H9 (cell line): Measurements from ENCODE around the gene LYPLA2. TPM values are rescaled to one million over a fixed set of nuclear protein-coding genes. Genes with fewer than 3 reads are reported as not detected.

Source experiments
- DNase-seq: peaks from one replicate; pipeline ENCODE4 v3.0.0-alpha.2; 2017
- H2AFZ ChIP-seq: one replicate; pipeline ENCODE4 v1.6.1; 2013; ENCODE audit warnings: mild to moderate bottlenecking, low read length, control low read depth, moderate library complexity
- H2AK5ac ChIP-seq: 2 replicates; pipeline ENCODE4 v1.6.1; 2013; ENCODE audit warnings: low read length, control low read depth, mixed read lengths; ENCODE audit not compliant: insufficient read length
- H2BK120ac ChIP-seq: one replicate; pipeline ENCODE4 v1.6.1; 2013; ENCODE audit warnings: low read depth, mild to moderate bottlenecking, low read length, control low read depth, inconsistent platforms; ENCODE audit not compliant: poor library complexity, severe bottlenecking
- H2BK12ac ChIP-seq: 2 replicates; pipeline ENCODE4 v1.6.1; 2013; ENCODE audit warnings: low read length, control low read depth, mixed read lengths, low read depth; ENCODE audit not compliant: insufficient read length
- H2BK15ac ChIP-seq: 2 replicates; pipeline ENCODE4 v1.6.1; 2013; ENCODE audit warnings: low read depth, low read length, control low read depth
- H2BK20ac ChIP-seq: one replicate; pipeline ENCODE4 v1.6.1; 2013; ENCODE audit warnings: low read depth, mild to moderate bottlenecking, low read length, control low read depth, inconsistent platforms; ENCODE audit not compliant: poor library complexity, severe bottlenecking
- H2BK5ac ChIP-seq: 2 replicates; pipeline ENCODE4 v1.6.1; 2013; ENCODE audit warnings: low read length, control low read depth, mixed read lengths; ENCODE audit not compliant: insufficient read length
- H3K14ac ChIP-seq: 2 replicates; pipeline ENCODE4 v1.6.1; 2013; ENCODE audit warnings: low read length, control low read depth; ENCODE audit not compliant: insufficient read depth
- H3K18ac ChIP-seq: 2 replicates; pipeline ENCODE4 v1.6.1; 2013; ENCODE audit warnings: low read depth, mild to moderate bottlenecking, mixed read lengths, low read length, control low read depth; ENCODE audit not compliant: insufficient read length
- H3K23ac ChIP-seq: 2 replicates; pipeline ENCODE4 v1.6.1; 2013; ENCODE audit warnings: low read length, control low read depth, mixed read lengths, low read depth; ENCODE audit not compliant: insufficient read length
- H3K23me2 ChIP-seq: 2 replicates; pipeline ENCODE4 v1.6.1; 2013; ENCODE audit warnings: low read depth, mild to moderate bottlenecking, mixed read lengths, low read length, control low read depth; ENCODE audit not compliant: insufficient read length, poor library complexity, severe bottlenecking
- H3K27ac ChIP-seq: 2 replicates; pipeline ENCODE4 v1.5.1; 2013; ENCODE audit warnings: low read length, control low read depth, mixed read lengths, low read depth; ENCODE audit not compliant: insufficient read length
- H3K27me3 ChIP-seq: 2 replicates; pipeline ENCODE4 v1.6.1; 2013; ENCODE audit warnings: low read length, control low read depth, inconsistent platforms; ENCODE audit not compliant: insufficient read depth
- H3K4ac ChIP-seq: 2 replicates; pipeline ENCODE4 v1.6.1; 2013; ENCODE audit warnings: low read depth, mild to moderate bottlenecking, control low read depth, inconsistent platforms, low read length, moderate library complexity
- H3K4me1 ChIP-seq: 2 replicates; pipeline ENCODE4 v1.6.1; 2013; ENCODE audit warnings: low read length, control low read depth, inconsistent platforms; ENCODE audit not compliant: insufficient read depth
- H3K4me2 ChIP-seq: 2 replicates; pipeline ENCODE4 v1.6.1; 2013; ENCODE audit warnings: low read length, control low read depth, mixed read lengths; ENCODE audit not compliant: insufficient read length, insufficient read depth
- H3K56ac ChIP-seq: 2 replicates; pipeline ENCODE4 v1.6.1; 2013; ENCODE audit warnings: low read depth, mild to moderate bottlenecking, mixed read lengths, low read length, control low read depth; ENCODE audit not compliant: insufficient read length
- H3K79me1 ChIP-seq: 2 replicates; pipeline ENCODE4 v1.6.1; 2013; ENCODE audit warnings: low read depth, mild to moderate bottlenecking, moderate library complexity, low read length, control low read depth, inconsistent platforms; ENCODE audit not compliant: insufficient read depth, poor library complexity, severe bottlenecking
- H3K79me2 ChIP-seq: 2 replicates; pipeline ENCODE4 v1.6.1; 2013; ENCODE audit warnings: low read length, control low read depth, inconsistent platforms; ENCODE audit not compliant: insufficient read depth
- H3K9ac ChIP-seq: 2 replicates; pipeline ENCODE4 v1.6.1; 2013; ENCODE audit warnings: low read length, control low read depth, mixed read lengths; ENCODE audit not compliant: insufficient read length; ENCODE audit errors: extremely low read depth
- H3K9me3 ChIP-seq: one replicate; pipeline ENCODE4 v1.6.1; 2013; ENCODE audit warnings: low read depth, low read length, inconsistent platforms; ENCODE audit not compliant: control insufficient read depth
- H3T11ph ChIP-seq: one replicate; pipeline ENCODE4 v1.6.1; 2013; ENCODE audit warnings: mild to moderate bottlenecking, low read length, control low read depth, inconsistent platforms
- H4K20me1 ChIP-seq: one replicate; pipeline ENCODE4 v1.6.1; 2013; ENCODE audit not compliant: control insufficient read depth, insufficient read length, insufficient read depth
- H4K5ac ChIP-seq: 2 replicates; pipeline ENCODE4 v1.6.1; 2013; ENCODE audit warnings: low read depth, mild to moderate bottlenecking, mixed read lengths, low read length, control low read depth; ENCODE audit not compliant: insufficient read length
- H4K8ac ChIP-seq: replicated peaks from 2 replicates; pipeline ENCODE4 v1.6.1; 2013; ENCODE audit warnings: low read length, control low read depth, mixed read lengths, low read depth; ENCODE audit not compliant: insufficient read length
- H4K91ac ChIP-seq: 2 replicates; pipeline ENCODE4 v1.6.1; 2013; ENCODE audit warnings: low read depth, mild to moderate bottlenecking, moderate library complexity, mixed read lengths, low read length, control low read depth; ENCODE audit not compliant: insufficient read length
- H3K27ac Mint-ChIP-seq, 3 experiments: 2 replicates in 2 of 3; 3 replicates in 1 of 3; pipeline ENCODE4 v1.8.0; 2020 to 2021; ENCODE audit warnings: mixed read lengths in 3 of 3, mild to moderate bottlenecking in 1 of 3, moderate library complexity in 1 of 3
- H3K27me3 Mint-ChIP-seq: 2 replicates; pipeline ENCODE4 v1.8.0; 2021; ENCODE audit warnings: low read depth, mild to moderate bottlenecking, moderate library complexity, mixed read lengths
- H3K36me3 Mint-ChIP-seq, 3 experiments: 2 replicates in 2 of 3; 3 replicates in 1 of 3; pipeline ENCODE4 v1.8.0; 2020 to 2021; ENCODE audit warnings: low read depth in 3 of 3, mixed read lengths in 3 of 3; ENCODE audit not compliant: insufficient read depth in 1 of 3
- H3K4me1 Mint-ChIP-seq, 2 experiments: 2 replicates each; pipeline ENCODE4 v1.8.0; 2020; ENCODE audit warnings: mixed read lengths in 2 of 2
- H3K4me3 Mint-ChIP-seq, 2 experiments: 2 replicates in 1 of 2; 3 replicates in 1 of 2; pipeline ENCODE4 v1.8.0; 2020 to 2021; ENCODE audit warnings: mild to moderate bottlenecking in 2 of 2, mixed read lengths in 2 of 2, moderate library complexity in 1 of 2
- H3K9me3 Mint-ChIP-seq, 2 experiments: 2 replicates in 1 of 2; 3 replicates in 1 of 2; pipeline ENCODE4 v1.8.0; 2020; ENCODE audit warnings: mild to moderate bottlenecking in 2 of 2, mixed read lengths in 2 of 2, moderate library complexity in 1 of 2
- WGBS: extraction: QIAGEN DNeasy Blood & Tissue Kit; methylation state at CpG from one replicate; pipeline ENCODE4 v1.1.7; 2013; ENCODE audit warnings: missing lambda C conversion rate, low lambda C conversion rate, mixed read lengths; ENCODE audit not compliant: insufficient read length; ENCODE audit errors: extremely low coverage; 5-methylcytosine and 5-hydroxymethylcytosine counted together
- total RNA-seq: library from RNA; stranded (reverse); gene quantifications from 2 replicates; pipeline ENCODE4 v1.2.1, GENCODE V29; 2021
- TF ChIP-seq, protein P1 (sequence below): fragments of 200-600 bp; sonication (generic); conservative IDR thresholded peaks from 3 replicates; pipeline ENCODE4 v1.8.0; 2021; ENCODE audit warnings: antibody characterized with exemption, mild to moderate bottlenecking

The LYPLA2 gene
- total RNA-seq, 1 experiment from 2014 or later = 118 TPM

DNA sequence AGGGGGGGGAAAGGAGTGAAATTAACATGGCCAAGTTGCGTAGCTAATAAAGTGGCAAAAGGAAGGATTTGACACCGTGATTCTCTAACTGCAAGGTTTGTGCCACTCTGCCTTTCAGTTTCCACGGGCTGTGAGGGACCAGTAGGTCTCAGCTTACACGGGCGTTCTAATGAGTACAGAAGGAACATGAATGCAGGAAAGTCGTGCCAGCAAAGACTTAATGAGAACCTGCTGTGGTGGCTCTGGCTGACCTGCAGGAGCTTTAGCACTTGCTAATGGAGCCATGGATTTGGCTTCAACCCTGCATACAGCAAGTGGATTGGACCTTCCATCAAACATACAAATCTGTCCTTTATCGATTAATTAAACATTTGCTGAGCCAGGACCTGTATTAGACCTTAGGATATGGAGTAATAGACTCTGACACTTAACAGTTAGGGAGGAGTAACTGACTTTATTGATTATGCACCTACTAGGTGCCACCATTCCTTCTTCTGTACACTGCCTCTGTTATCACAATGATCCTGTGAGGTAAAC lies 27.8 kb upstream of the LYPLA2 start:
- H2BK20ac ChIP-seq = no peak overlapping the region
- no peak overlapping the region for H3K56ac ChIP-seq
- no peaks in the 10 kb centered on the region for H3K9me3 ChIP-seq
- no peaks in the 10 kb centered on the region for H3K4me1 ChIP-seq
- no CpG with 5 or more reads among the region's 7 CpGs for WGBS
- H3K9me3 Mint-ChIP-seq = no peaks in the 10 kb centered on the region
- no peak overlapping the region for H3K23ac ChIP-seq
- H3T11ph ChIP-seq = no peak overlapping the region
- no peak overlapping the region for H3K14ac ChIP-seq
- no peak overlapping the region for H2AFZ ChIP-seq
- no peak overlapping the region for H3K4ac ChIP-seq
- no peak overlapping the region for H3K27ac ChIP-seq
- no peak overlapping the region for H3K18ac ChIP-seq
- H4K8ac ChIP-seq = no peak overlapping the region
- no peak overlapping the region for H2BK5ac ChIP-seq
- no peak overlapping the region for H3K9ac ChIP-seq
- H3K4me2 ChIP-seq = no peak overlapping the region
- H3K4me1 Mint-ChIP-seq = no peaks in the 10 kb centered on the region
- no peaks in the 10 kb centered on the region for H3K79me2 ChIP-seq
- no peaks in the 10 kb centered on the region for H3K23me2 ChIP-seq
- peaks cover 20 to 59% (median 54%) of the 10 kb centered on the region in 3 experiments; a peak in 6 of 7 replicates for H3K36me3 Mint-ChIP-seq
- H3K27ac Mint-ChIP-seq = no peak overlapping the region; a peak in 1 of 7 replicates
- no peak overlapping the region for H4K5ac ChIP-seq
- no peak overlapping the region for H4K91ac ChIP-seq
- no peaks in the 10 kb centered on the region for H3K79me1 ChIP-seq
- no peaks in the 10 kb centered on the region for H3K27me3 ChIP-seq
- H2AK5ac ChIP-seq = no peak overlapping the region
- TF ChIP-seq, protein P1, sequence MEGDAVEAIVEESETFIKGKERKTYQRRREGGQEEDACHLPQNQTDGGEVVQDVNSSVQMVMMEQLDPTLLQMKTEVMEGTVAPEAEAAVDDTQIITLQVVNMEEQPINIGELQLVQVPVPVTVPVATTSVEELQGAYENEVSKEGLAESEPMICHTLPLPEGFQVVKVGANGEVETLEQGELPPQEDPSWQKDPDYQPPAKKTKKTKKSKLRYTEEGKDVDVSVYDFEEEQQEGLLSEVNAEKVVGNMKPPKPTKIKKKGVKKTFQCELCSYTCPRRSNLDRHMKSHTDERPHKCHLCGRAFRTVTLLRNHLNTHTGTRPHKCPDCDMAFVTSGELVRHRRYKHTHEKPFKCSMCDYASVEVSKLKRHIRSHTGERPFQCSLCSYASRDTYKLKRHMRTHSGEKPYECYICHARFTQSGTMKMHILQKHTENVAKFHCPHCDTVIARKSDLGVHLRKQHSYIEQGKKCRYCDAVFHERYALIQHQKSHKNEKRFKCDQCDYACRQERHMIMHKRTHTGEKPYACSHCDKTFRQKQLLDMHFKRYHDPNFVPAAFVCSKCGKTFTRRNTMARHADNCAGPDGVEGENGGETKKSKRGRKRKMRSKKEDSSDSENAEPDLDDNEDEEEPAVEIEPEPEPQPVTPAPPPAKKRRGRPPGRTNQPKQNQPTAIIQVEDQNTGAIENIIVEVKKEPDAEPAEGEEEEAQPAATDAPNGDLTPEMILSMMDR = no peak
- DNase-seq = no peak
- no peak overlapping the region for H2BK12ac ChIP-seq
- no peak overlapping the region for H2BK120ac ChIP-seq
- H4K20me1 ChIP-seq = peaks cover 2% of the 10 kb centered on the region
- no peaks in the 10 kb centered on the region for H3K27me3 Mint-ChIP-seq
- no peak overlapping the region for H2BK15ac ChIP-seq
- no peak overlapping the region for H3K4me3 Mint-ChIP-seq
